Inferior parietal cortex (tissue), 1 donor: ENCODE data around the gene MRPL18.
"Not testable (repeated sequence)": the region's sequence is repeated elsewhere in the genome, so short reads cannot be mapped to it uniquely, and the experiment has no call there.

ENCODE experiments used
- DNase-seq: peaks from one replicate; pipeline ENCODE4 v3.0.0-alpha.2; 2016; ENCODE audit errors: extremely low spot score

The MRPL18 gene

GRCh38 chr6:159777240-159777904 lies 12.9 kb upstream of the MRPL18 start:
- DNase-seq, result no peak

- DNase-seq, result no peak
Observed at GRCh38 chr6:159778131-159778530, 12.1 kb upstream of the MRPL18 start.

- no peak for DNase-seq
Observed at GRCh38 chr6:159778542-159779103, 11.6 kb upstream of the MRPL18 start.

DNA sequence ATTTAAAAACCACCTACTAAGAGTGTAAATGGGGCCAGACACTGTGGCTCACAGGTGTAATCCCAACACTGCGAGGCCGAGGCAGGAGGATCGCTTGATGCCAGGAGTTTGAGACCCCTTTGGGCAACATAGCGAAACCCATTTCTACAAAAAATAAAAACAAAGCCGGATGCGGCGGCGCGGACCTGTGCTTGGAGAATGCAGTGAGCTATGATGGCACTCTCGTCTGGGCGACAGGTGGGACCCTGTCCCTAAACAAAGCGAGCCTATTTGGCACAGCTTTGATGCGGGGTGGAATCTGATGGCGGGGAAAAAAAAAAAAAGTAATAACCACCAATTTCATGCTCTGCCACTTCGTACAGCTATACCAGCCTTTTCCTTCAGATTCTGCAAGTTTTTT lies 2.0 kb upstream of the MRPL18 start:
- no peak for DNase-seq

DNA sequence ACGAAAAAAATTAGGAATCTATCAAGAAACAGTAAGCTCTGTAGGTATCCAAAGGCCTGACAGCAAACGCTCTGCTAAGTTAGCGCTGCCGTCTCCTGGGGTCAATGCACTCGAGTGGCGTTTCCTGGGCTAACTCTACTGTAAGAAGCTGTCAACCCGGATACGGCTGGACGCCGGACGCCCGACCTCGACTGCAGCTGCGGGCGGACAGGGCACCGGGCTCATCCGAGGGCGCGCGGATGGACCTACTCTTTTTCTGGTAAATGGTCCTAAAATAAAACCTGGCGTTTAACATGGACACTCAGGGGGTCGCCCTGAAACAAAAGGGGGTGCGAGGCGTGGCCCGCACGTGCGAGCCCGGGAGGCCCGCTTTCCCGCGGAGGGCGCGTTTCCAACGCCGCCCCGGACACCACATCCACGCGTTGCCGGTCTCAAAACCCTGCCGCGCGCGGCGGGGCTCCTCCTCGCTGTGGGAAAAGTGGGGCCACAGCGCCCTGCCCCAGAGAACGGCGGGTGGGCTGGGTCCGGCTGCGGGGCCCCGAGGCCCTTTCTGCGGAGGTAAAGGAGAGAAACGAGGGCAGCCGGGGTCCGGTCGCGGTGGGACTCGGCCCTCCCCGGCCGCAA lies 1.4 kb upstream of the MRPL18 start:
- DNase-seq, result no peak

GRCh38 chr6:159789377-159790148 lies 704 bp upstream of the MRPL18 start, which contains the start of gene TCP1:
TSS of gene TCP1 (minus strand) at chr6:159789602. CDS start at chr6:159789468, 134 bp downstream.
- peak; percentile 100 for DNase-seq

- no peak for DNase-seq
Observed at GRCh38 chr6:159790956-159791598, 810 bp downstream of the MRPL18 start.

- not testable (repeated sequence) for DNase-seq
Observed at GRCh38 chr6:159794976-159795375, 4.7 kb downstream of the MRPL18 start.

- DNase-seq, result no peak
Observed at GRCh38 chr6:159797554-159797953, 7.3 kb downstream of the MRPL18 start.

GRCh38 chr6:159800141-159800865 lies 10.0 kb downstream of the MRPL18 start, which contains the start of gene PNLDC1:
TSS of gene PNLDC1 (plus strand) at chr6:159800276. CDS start at chr6:159800308, 32 bp downstream.
- no peak for DNase-seq

DNA sequence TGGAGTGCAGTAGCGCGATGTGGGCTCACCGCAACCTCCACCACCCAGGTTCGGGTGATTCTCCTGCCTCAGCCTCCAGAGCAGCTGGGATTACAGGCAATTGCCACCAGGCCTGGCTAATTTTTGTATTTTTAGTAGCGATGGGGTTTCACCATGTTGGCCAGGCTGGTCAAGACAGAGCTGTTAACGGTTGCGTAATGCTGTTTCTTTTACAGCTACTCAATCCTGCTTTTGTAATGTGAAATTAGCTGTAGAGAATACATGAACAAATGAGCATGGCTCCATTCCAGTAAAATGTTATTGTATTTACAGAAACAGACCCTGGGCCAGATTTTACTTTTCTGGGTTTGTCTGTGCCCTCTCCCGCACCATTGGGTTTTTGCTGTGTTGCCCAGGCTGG lies 11.7 kb downstream of the MRPL18 start:
- DNase-seq, result no peak

GRCh38 chr6:159804504-159804903 lies 14.2 kb downstream of the MRPL18 start:
- DNase-seq, result no peak

DNA sequence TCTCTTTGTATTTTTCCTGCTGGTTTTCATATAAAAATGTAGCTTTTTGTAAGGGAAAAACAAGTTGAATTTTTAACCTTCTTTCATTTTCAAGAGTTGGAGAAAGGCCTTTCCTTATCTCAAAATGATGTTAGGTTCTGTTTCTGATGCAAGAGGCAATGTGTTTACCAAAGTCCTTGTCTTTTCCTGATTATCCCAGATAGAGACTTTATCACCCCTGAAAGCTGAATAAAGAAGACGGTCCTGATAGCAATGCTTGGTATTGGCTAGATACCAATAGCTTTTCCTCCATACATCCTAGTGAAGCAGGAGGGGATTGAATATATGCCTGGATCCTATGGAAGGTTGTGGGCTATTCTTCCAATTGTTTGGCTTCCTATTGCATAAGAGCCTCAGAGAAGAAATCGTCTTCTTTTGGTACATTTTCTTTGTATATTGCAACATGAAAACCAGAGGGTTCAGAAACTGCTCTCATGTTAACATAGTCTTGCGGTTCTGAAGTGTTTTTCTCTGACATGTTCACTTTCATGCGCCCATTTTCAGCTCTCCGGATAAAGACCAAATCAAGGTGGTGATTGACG lies 15.3 kb downstream of the MRPL18 start:
- DNase-seq, result no peak

GRCh38 chr6:159806021-159806458 lies 15.8 kb downstream of the MRPL18 start:
- DNase-seq, result no peak

GRCh38 chr6:159807150-159807858 lies 17.0 kb downstream of the MRPL18 start:
- DNase-seq, result no peak

- peak; percentile 52 for DNase-seq
Observed at GRCh38 chr6:159808647-159809046, 18.4 kb downstream of the MRPL18 start.

DNA sequence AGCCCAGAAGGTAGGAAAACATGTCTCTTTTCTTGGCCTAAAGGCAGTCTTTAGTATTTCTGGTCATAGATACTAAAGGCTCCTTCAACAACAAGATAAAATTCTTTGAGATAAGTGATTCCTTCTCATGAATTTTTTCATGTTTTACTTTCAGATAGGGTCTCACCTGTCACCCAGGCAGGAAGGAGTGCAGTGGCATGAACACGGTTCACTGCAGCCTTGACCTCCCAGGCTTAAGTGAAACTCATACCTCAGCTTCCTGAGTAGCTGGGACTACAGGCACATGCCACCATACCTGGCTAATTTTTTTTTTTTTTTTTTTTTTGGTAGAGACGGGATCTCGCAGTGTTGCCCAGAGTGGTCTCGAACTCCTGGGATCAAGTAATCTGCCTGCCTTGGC lies 18.9 kb downstream of the MRPL18 start:
- no peak for DNase-seq

- no peak for DNase-seq
Observed at GRCh38 chr6:159813781-159814180, 23.5 kb downstream of the MRPL18 start.

DNA sequence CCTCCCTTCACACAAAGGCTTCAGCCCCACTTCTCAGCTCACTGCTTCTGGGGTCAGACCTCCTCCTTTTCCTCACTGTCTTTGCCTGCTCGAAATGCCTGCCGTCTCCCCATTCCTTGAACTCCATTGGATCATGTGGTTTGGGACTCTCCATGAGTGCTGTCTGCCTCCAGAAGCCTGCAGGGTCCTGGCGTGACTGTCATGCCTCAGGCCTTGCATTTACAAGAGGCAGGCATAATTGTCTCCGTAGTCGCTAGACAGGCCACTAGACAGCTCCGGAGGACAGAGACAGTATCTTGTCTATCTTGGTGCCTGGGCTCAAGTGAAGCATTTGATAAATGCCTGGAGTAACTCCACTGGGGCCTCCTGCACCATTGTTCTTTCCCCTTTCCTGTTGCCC lies 25.1 kb downstream of the MRPL18 start:
- no peak for DNase-seq

DNA sequence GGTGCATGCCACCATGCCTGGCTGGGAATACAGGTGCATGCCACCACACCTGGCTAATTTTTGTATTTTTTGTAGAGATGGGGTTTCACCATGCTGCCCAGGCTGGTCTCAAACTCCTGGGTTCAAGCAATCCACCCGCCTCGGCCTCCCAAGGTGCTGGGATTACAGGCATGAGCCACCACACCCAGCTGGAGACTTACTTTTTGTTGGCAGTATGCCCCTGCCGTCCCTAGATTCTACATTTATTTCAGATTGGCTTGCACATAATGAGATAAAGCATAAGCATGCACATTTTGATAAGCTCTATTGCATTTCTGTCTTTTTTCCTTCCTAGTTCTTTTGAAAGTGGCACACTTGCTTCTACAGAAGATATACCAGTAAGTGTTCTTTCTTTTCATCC lies 26.5 kb downstream of the MRPL18 start:
- not testable (repeated sequence) for DNase-seq
